H9 (cell line): ENCODE measurements around the gene ZFP91. TPM values are rescaled to one million over a fixed set of nuclear protein-coding genes. Genes with fewer than 3 reads are reported as not detected.

Source experiments
- DNase-seq: peaks from one replicate; pipeline ENCODE4 v3.0.0-alpha.2; 2017
- H2AFZ ChIP-seq: one replicate; pipeline ENCODE4 v1.6.1; 2013; ENCODE audit warnings: mild to moderate bottlenecking, low read length, control low read depth, moderate library complexity
- H2AK5ac ChIP-seq: 2 replicates; pipeline ENCODE4 v1.6.1; 2013; ENCODE audit warnings: low read length, control low read depth, mixed read lengths; ENCODE audit not compliant: insufficient read length
- H2BK120ac ChIP-seq: one replicate; pipeline ENCODE4 v1.6.1; 2013; ENCODE audit warnings: low read depth, mild to moderate bottlenecking, low read length, control low read depth, inconsistent platforms; ENCODE audit not compliant: poor library complexity, severe bottlenecking
- H2BK12ac ChIP-seq: 2 replicates; pipeline ENCODE4 v1.6.1; 2013; ENCODE audit warnings: low read length, control low read depth, mixed read lengths, low read depth; ENCODE audit not compliant: insufficient read length
- H2BK15ac ChIP-seq: 2 replicates; pipeline ENCODE4 v1.6.1; 2013; ENCODE audit warnings: low read depth, low read length, control low read depth
- H2BK20ac ChIP-seq: one replicate; pipeline ENCODE4 v1.6.1; 2013; ENCODE audit warnings: low read depth, mild to moderate bottlenecking, low read length, control low read depth, inconsistent platforms; ENCODE audit not compliant: poor library complexity, severe bottlenecking
- H2BK5ac ChIP-seq: 2 replicates; pipeline ENCODE4 v1.6.1; 2013; ENCODE audit warnings: low read length, control low read depth, mixed read lengths; ENCODE audit not compliant: insufficient read length
- H3K14ac ChIP-seq: 2 replicates; pipeline ENCODE4 v1.6.1; 2013; ENCODE audit warnings: low read length, control low read depth; ENCODE audit not compliant: insufficient read depth
- H3K18ac ChIP-seq: 2 replicates; pipeline ENCODE4 v1.6.1; 2013; ENCODE audit warnings: low read depth, mild to moderate bottlenecking, mixed read lengths, low read length, control low read depth; ENCODE audit not compliant: insufficient read length
- H3K23ac ChIP-seq: 2 replicates; pipeline ENCODE4 v1.6.1; 2013; ENCODE audit warnings: low read length, control low read depth, mixed read lengths, low read depth; ENCODE audit not compliant: insufficient read length
- H3K23me2 ChIP-seq: 2 replicates; pipeline ENCODE4 v1.6.1; 2013; ENCODE audit warnings: low read depth, mild to moderate bottlenecking, mixed read lengths, low read length, control low read depth; ENCODE audit not compliant: insufficient read length, poor library complexity, severe bottlenecking
- H3K27ac ChIP-seq: 2 replicates; pipeline ENCODE4 v1.5.1; 2013; ENCODE audit warnings: low read length, control low read depth, mixed read lengths, low read depth; ENCODE audit not compliant: insufficient read length
- H3K27me3 ChIP-seq: 2 replicates; pipeline ENCODE4 v1.6.1; 2013; ENCODE audit warnings: low read length, control low read depth, inconsistent platforms; ENCODE audit not compliant: insufficient read depth
- H3K4ac ChIP-seq: 2 replicates; pipeline ENCODE4 v1.6.1; 2013; ENCODE audit warnings: low read depth, mild to moderate bottlenecking, control low read depth, inconsistent platforms, low read length, moderate library complexity
- H3K4me1 ChIP-seq: 2 replicates; pipeline ENCODE4 v1.6.1; 2013; ENCODE audit warnings: low read length, control low read depth, inconsistent platforms; ENCODE audit not compliant: insufficient read depth
- H3K4me2 ChIP-seq: 2 replicates; pipeline ENCODE4 v1.6.1; 2013; ENCODE audit warnings: low read length, control low read depth, mixed read lengths; ENCODE audit not compliant: insufficient read length, insufficient read depth
- H3K56ac ChIP-seq: 2 replicates; pipeline ENCODE4 v1.6.1; 2013; ENCODE audit warnings: low read depth, mild to moderate bottlenecking, mixed read lengths, low read length, control low read depth; ENCODE audit not compliant: insufficient read length
- H3K79me1 ChIP-seq: 2 replicates; pipeline ENCODE4 v1.6.1; 2013; ENCODE audit warnings: low read depth, mild to moderate bottlenecking, moderate library complexity, low read length, control low read depth, inconsistent platforms; ENCODE audit not compliant: insufficient read depth, poor library complexity, severe bottlenecking
- H3K79me2 ChIP-seq: 2 replicates; pipeline ENCODE4 v1.6.1; 2013; ENCODE audit warnings: low read length, control low read depth, inconsistent platforms; ENCODE audit not compliant: insufficient read depth
- H3K9ac ChIP-seq: 2 replicates; pipeline ENCODE4 v1.6.1; 2013; ENCODE audit warnings: low read length, control low read depth, mixed read lengths; ENCODE audit not compliant: insufficient read length; ENCODE audit errors: extremely low read depth
- H3K9me3 ChIP-seq: one replicate; pipeline ENCODE4 v1.6.1; 2013; ENCODE audit warnings: low read depth, low read length, inconsistent platforms; ENCODE audit not compliant: control insufficient read depth
- H3T11ph ChIP-seq: one replicate; pipeline ENCODE4 v1.6.1; 2013; ENCODE audit warnings: mild to moderate bottlenecking, low read length, control low read depth, inconsistent platforms
- H4K20me1 ChIP-seq: one replicate; pipeline ENCODE4 v1.6.1; 2013; ENCODE audit not compliant: control insufficient read depth, insufficient read length, insufficient read depth
- H4K5ac ChIP-seq: 2 replicates; pipeline ENCODE4 v1.6.1; 2013; ENCODE audit warnings: low read depth, mild to moderate bottlenecking, mixed read lengths, low read length, control low read depth; ENCODE audit not compliant: insufficient read length
- H4K8ac ChIP-seq: replicated peaks from 2 replicates; pipeline ENCODE4 v1.6.1; 2013; ENCODE audit warnings: low read length, control low read depth, mixed read lengths, low read depth; ENCODE audit not compliant: insufficient read length
- H4K91ac ChIP-seq: 2 replicates; pipeline ENCODE4 v1.6.1; 2013; ENCODE audit warnings: low read depth, mild to moderate bottlenecking, moderate library complexity, mixed read lengths, low read length, control low read depth; ENCODE audit not compliant: insufficient read length
- H3K27ac Mint-ChIP-seq, 3 experiments: 2 replicates in 2 of 3; 3 replicates in 1 of 3; pipeline ENCODE4 v1.8.0; 2020 to 2021; ENCODE audit warnings: mixed read lengths in 3 of 3, mild to moderate bottlenecking in 1 of 3, moderate library complexity in 1 of 3
- H3K27me3 Mint-ChIP-seq: 2 replicates; pipeline ENCODE4 v1.8.0; 2021; ENCODE audit warnings: low read depth, mild to moderate bottlenecking, moderate library complexity, mixed read lengths
- H3K36me3 Mint-ChIP-seq, 3 experiments: 2 replicates in 2 of 3; 3 replicates in 1 of 3; pipeline ENCODE4 v1.8.0; 2020 to 2021; ENCODE audit warnings: low read depth in 3 of 3, mixed read lengths in 3 of 3; ENCODE audit not compliant: insufficient read depth in 1 of 3
- H3K4me1 Mint-ChIP-seq, 2 experiments: 2 replicates each; pipeline ENCODE4 v1.8.0; 2020; ENCODE audit warnings: mixed read lengths in 2 of 2
- H3K4me3 Mint-ChIP-seq, 2 experiments: 2 replicates in 1 of 2; 3 replicates in 1 of 2; pipeline ENCODE4 v1.8.0; 2020 to 2021; ENCODE audit warnings: mild to moderate bottlenecking in 2 of 2, mixed read lengths in 2 of 2, moderate library complexity in 1 of 2
- H3K9me3 Mint-ChIP-seq, 2 experiments: 2 replicates in 1 of 2; 3 replicates in 1 of 2; pipeline ENCODE4 v1.8.0; 2020; ENCODE audit warnings: mild to moderate bottlenecking in 2 of 2, mixed read lengths in 2 of 2, moderate library complexity in 1 of 2
- CTCF ChIP-seq: fragments of 200-600 bp; sonication (generic); conservative IDR thresholded peaks from 3 replicates; pipeline ENCODE4 v1.8.0; 2021; ENCODE audit warnings: antibody characterized with exemption, mild to moderate bottlenecking
- whole genome bisulfite sequencing: extraction: QIAGEN DNeasy Blood & Tissue Kit; methylation state at CpG from one replicate; pipeline ENCODE4 v1.1.7; 2013; ENCODE audit warnings: missing lambda C conversion rate, low lambda C conversion rate, mixed read lengths; ENCODE audit not compliant: insufficient read length; ENCODE audit errors: extremely low coverage; 5-methylcytosine and 5-hydroxymethylcytosine counted together
- total RNA-seq: library from RNA; stranded (reverse); gene quantifications from 2 replicates; pipeline ENCODE4 v1.2.1, GENCODE V29; 2021

Gene ZFP91
- total RNA-seq, 1 experiment from 2014 or later, result 32.9 TPM

GRCh38 chr11:58580311-58580710 lies 1.4 kb downstream of the ZFP91 start:
- Mint-ChIP-seq H3K36me3 (peaks cover 0 to 9% (median 3%) of the 10 kb centered on the region in 3 experiments; a peak in 5 of 7 replicates), H3K27ac (peak overlapping the region in 1 of 3 experiments; percentile 97; a peak in 2 of 7 replicates), H3K4me3 (peak overlapping the region; percentile 99 to 100), H3K9me3 (no peaks in the 10 kb centered on the region; a peak in 2 of 5 replicates), H3K27me3 (no peaks in the 10 kb centered on the region; the same call in 1 of the 2 replicates), H3K4me1 (peaks cover 26 to 28% of the 10 kb centered on the region in 2 experiments)
- Histone ChIP-seq H2BK15ac (no peak overlapping the region), H3K9me3 (no peaks in the 10 kb centered on the region), H3K4me1 (0 out of 2 replicates have a peak, but pooled peaks cover 3% of the 10 kb centered on the region), H3K79me2 (peaks cover 23% of the 10 kb centered on the region; the same call in 1 of the 2 replicates), H3K27me3 (no peaks in the 10 kb centered on the region), H4K20me1 (no peaks in the 10 kb centered on the region), H2BK120ac (no peak overlapping the region), H4K5ac (no peak overlapping the region), H3K27ac (no peak overlapping the region), H3K56ac (no peak overlapping the region), H2BK5ac (no peak overlapping the region), H4K8ac (no peak overlapping the region), H3K18ac (no peak overlapping the region), H2BK12ac (no peak overlapping the region), H2AFZ (no peak overlapping the region), H3K23me2 (peaks cover 4% of the 10 kb centered on the region), H3K23ac (no peak overlapping the region), H3K4ac (no peak overlapping the region), H2BK20ac (no peak overlapping the region), H3K79me1 (no peaks in the 10 kb centered on the region), H3T11ph (no peak overlapping the region), H2AK5ac (no peak overlapping the region), H3K9ac (no peak overlapping the region), H3K4me2 (peak overlapping the region; percentile 78), H4K91ac (no peak overlapping the region), H3K14ac (no peak overlapping the region)
- no peak for TF ChIP-seq CTCF
- no peak for DNase-seq
- no CpG with 5 or more reads among the region's 2 CpGs for WGBS
